RWPE2 (cell line): Measurements from ENCODE around the gene PPP1R15B.

Experiments used
- ATAC-seq: fragments of 200-7000 bp; cut with Tn5 transposase; 3 replicates; pipeline ENCODE4 v1.9.1; 2021; ENCODE audit warnings: low read depth
- DNase-seq: peaks from one replicate; pipeline ENCODE4 v3.0.0-alpha.2; 2020; ENCODE audit warnings: low spot score
- H3K27ac ChIP-seq: fragments of 450-650 bp; 2 replicates; pipeline ENCODE4 v1.5.1; 2017; ENCODE audit warnings: mild to moderate bottlenecking; ENCODE audit not compliant: poor library complexity, severe bottlenecking
- H3K27me3 ChIP-seq: fragments of 250-450 bp; sonication (Bioruptor Pico); 2 replicates; pipeline ENCODE4 v1.5.1; 2021; ENCODE audit warnings: mild to moderate bottlenecking, moderate library complexity; ENCODE audit not compliant: insufficient read depth, poor library complexity, severe bottlenecking
- H3K36me3 ChIP-seq: fragments of 250-450 bp; sonication (Bioruptor Pico); 2 replicates; pipeline ENCODE4 v1.5.1; 2020; ENCODE audit warnings: low read depth, mild to moderate bottlenecking, moderate library complexity
- H3K4me1 ChIP-seq: fragments of 250-450 bp; sonication (Bioruptor Pico); 2 replicates; pipeline ENCODE4 v1.5.1; 2021; ENCODE audit warnings: mild to moderate bottlenecking, moderate library complexity; ENCODE audit not compliant: insufficient read depth, poor library complexity, severe bottlenecking
- H3K4me3 ChIP-seq: fragments of 250-450 bp; sonication (Bioruptor Pico); 2 replicates; pipeline ENCODE4 v1.5.1; 2021; ENCODE audit warnings: mild to moderate bottlenecking, moderate library complexity; ENCODE audit not compliant: severe bottlenecking
- H3K9me3 ChIP-seq: fragments of 250-450 bp; sonication (Bioruptor Pico); 2 replicates; pipeline ENCODE4 v1.5.1; 2021; ENCODE audit warnings: mild to moderate bottlenecking, moderate library complexity; ENCODE audit not compliant: severe bottlenecking
- CTCF ChIP-seq: fragments of 450-650 bp; IDR thresholded peaks from one replicate; pipeline ENCODE4 v1.5.1; 2017; ENCODE audit warnings: mild to moderate bottlenecking, moderate library complexity; ENCODE audit not compliant: poor library complexity, severe bottlenecking

Gene PPP1R15B

DNA sequence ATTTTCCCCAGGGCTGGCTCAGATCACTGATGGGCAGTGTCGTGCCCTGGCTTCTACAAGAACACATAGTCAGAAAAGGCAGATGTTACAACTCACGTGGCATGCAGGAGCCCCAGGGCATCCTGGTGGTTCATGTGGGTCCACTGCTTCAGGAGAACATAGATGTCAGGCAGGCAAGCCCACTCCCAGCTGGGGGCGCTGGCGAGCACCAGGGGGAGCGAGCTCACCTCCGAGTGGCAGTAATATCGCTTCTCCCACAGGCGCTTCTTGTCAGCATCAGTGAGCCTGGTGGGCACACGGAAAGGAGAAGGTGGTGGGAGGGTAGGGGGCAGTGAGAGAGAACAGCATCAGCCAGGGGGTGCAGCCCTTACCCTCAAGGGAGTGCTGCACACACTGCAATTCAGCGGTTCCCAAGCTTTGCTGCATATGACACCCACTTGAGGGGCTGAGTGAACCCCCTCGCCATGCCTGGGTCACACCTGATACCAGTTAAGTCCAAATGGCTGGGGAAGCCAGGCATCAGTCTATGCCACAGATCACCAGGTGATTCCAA, 34.3 kb upstream of the PPP1R15B start:
- DNase-seq (no peak), ATAC-seq (no peak)
- H3K4me1 ChIP-seq: peaks cover 26% of the 10 kb centered on the region
- TF ChIP-seq CTCF: no peak
- H3K27me3 ChIP-seq: no peaks in the 10 kb centered on the region
- no peak overlapping the region for H3K4me3 ChIP-seq
- peaks cover 8% of the 10 kb centered on the region; the same call in 1 of the 2 replicates for H3K36me3 ChIP-seq
- no peak overlapping the region for H3K27ac ChIP-seq
- no peaks in the 10 kb centered on the region for H3K9me3 ChIP-seq

GRCh38 chr1:204443871-204444581, 32.4 kb upstream of the PPP1R15B start:
- TF ChIP-seq CTCF: no peak
- no peaks in the 10 kb centered on the region for H3K27me3 ChIP-seq
- H3K27ac ChIP-seq: peak overlapping the region; percentile 71
- DNase-seq (no peak), ATAC-seq (peak; percentile 88)
- peaks cover 22% of the 10 kb centered on the region for H3K4me1 ChIP-seq
- peaks cover 8% of the 10 kb centered on the region; the same call in 1 of the 2 replicates for H3K36me3 ChIP-seq
- no peak overlapping the region for H3K4me3 ChIP-seq
- no peaks in the 10 kb centered on the region for H3K9me3 ChIP-seq

DNA sequence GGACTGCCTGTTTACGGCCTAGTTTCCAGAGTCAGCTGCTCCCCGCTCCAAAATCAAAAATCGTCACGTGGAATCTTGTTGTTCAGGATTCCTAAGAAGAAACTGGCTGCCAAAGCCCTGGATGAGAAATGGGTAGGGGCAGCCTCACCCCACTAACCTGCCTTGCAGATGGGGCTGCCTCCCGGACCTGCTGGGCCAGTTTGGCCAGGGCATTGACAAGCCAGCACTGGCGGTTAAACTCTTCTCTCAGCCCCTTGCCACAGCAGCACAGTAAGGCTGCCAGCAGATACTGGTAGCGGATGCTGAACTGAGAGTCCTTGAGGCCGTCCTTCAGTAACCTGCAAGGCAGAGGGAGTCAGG, 31.6 kb upstream of the PPP1R15B start:
- ATAC-seq: peak; percentile 37
- peaks cover 9% of the 10 kb centered on the region for H3K36me3 ChIP-seq

DNA sequence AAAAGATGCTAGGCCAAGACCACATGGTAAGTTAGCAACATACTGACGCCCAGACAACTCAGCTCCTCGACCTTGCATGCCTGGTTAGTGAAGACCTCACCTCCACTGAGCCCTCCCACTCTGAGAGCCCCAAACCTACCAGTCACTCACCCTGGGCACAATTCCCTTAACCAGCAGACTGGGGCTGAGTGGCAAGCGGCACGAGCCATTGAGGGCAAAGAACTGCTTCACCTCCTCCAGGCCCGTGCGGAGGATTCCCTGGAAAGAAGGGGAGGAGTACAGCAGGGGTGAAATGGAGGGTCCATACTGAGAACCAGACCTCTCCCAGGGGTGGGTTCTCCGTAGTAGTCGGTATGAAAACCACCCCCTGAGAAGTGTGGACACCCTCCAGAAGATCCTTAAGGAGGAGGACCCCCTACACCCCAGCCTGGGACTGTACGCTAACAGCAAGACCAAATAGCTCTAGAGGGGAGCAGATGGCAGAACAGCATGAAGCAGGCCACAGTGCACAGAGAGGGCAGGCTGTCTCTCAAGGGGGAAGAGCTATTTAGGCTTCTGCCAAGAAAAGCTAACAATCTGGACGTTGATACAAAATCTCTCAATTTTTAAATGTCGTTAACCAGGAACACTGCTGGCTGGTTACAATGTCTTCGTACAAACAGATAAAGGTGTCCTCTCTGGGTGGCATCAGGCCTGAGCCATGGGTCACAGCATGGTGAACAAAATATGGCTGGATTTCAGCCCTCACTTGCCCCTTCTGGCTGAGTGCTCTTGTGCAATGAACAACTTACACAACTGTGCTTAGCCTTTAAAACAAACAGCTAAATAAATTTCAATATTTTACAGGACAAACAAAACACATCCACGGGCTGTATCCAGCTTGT, 31.0 kb upstream of the PPP1R15B start:
- no peaks in the 10 kb centered on the region for H3K27me3 ChIP-seq
- ATAC-seq: no peak

More for the DNA sequence above, 31.6 kb upstream of the PPP1R15B start:
- Histone ChIP-seq H3K4me3 (no peak overlapping the region), H3K4me1 (peaks cover 30% of the 10 kb centered on the region), H3K27me3 (no peaks in the 10 kb centered on the region), H3K9me3 (no peaks in the 10 kb centered on the region), H3K27ac (peak overlapping the region; percentile 71)
- no peak for DNase-seq
- no peak for TF ChIP-seq CTCF

More for the DNA sequence above, 31.0 kb upstream of the PPP1R15B start:
- H3K4me3 ChIP-seq: no peak overlapping the region
- no peak for DNase-seq
- H3K36me3 ChIP-seq: peaks cover 11% of the 10 kb centered on the region
- H3K27ac ChIP-seq: peak overlapping the region; percentile 71
- no peak for TF ChIP-seq CTCF
- peaks cover 35% of the 10 kb centered on the region for H3K4me1 ChIP-seq
- H3K9me3 ChIP-seq: no peaks in the 10 kb centered on the region
